A549 (cell line): ENCODE data around the gene FMNL3.

Experiments used
- EP300 ChIP-seq, 2 experiments: fragments of >200 bp; sonication (Bioruptor Twin); formaldehyde crosslinking; IDR thresholded peaks; 2 replicates in 1 of 2; 3 replicates in 1 of 2; pipeline ENCODE4 v1.6.1; 2016 to 2017
- KDM1A ChIP-seq: fragments of 200-600 bp; sonication (generic); IDR thresholded peaks from 2 replicates; pipeline ENCODE4 v1.6.1; 2016; ENCODE audit warnings: low read depth, mild to moderate bottlenecking
- SREBF2 ChIP-seq: fragments of 450-650 bp; IDR thresholded peaks from 2 replicates; pipeline ENCODE4 v1.6.1; 2014; ENCODE audit warnings: mild to moderate bottlenecking, moderate library complexity
- TF ChIP-seq, protein P1 (sequence below): fragments of >200 bp; sonication (Bioruptor Twin); formaldehyde crosslinking; IDR thresholded peaks from 3 replicates; pipeline ENCODE4 v1.5.1; 2016

DNA sequence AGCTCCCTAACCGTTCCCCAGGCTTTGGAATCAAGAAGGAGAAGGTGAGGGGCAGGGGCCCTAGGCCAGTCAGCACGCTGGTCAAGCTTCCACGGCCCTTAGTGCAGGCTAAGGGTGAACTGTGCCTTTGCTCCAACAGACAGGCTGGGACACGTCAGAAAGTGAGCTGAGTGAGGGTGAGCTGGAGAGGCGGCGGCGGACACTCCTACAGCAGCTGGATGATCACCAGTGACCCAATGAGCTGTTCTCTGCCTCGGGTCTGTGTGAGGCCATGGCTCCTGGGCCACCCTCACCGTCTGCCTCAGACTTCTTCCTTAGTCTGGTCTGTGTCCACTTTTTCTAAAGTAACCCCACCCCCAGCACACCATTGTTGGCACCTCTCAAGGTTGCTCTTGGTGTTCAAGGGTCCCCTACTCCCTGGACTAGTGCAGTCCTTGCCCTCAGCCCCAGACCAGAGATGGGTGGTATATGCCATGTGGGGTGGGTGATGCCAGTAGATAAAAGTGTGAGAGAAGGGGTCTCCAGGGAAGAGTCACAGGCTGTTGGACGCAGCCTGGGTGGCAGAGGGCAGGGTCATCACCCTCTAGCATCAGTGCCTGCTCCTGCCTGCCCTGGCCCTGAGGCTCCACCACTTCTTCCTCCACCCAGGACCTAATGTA is 63.1 kb downstream of the FMNL3 start:
- TF ChIP-seq, protein P1, sequence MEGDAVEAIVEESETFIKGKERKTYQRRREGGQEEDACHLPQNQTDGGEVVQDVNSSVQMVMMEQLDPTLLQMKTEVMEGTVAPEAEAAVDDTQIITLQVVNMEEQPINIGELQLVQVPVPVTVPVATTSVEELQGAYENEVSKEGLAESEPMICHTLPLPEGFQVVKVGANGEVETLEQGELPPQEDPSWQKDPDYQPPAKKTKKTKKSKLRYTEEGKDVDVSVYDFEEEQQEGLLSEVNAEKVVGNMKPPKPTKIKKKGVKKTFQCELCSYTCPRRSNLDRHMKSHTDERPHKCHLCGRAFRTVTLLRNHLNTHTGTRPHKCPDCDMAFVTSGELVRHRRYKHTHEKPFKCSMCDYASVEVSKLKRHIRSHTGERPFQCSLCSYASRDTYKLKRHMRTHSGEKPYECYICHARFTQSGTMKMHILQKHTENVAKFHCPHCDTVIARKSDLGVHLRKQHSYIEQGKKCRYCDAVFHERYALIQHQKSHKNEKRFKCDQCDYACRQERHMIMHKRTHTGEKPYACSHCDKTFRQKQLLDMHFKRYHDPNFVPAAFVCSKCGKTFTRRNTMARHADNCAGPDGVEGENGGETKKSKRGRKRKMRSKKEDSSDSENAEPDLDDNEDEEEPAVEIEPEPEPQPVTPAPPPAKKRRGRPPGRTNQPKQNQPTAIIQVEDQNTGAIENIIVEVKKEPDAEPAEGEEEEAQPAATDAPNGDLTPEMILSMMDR = no peak
- no peak for TF ChIP-seq EP300 (IDR thresholded peaks at IDR 0.05)
- no peak for TF ChIP-seq SREBF2
- TF ChIP-seq KDM1A = no peak
